ENCODE data around the gene CTIF.

The CTIF gene

DNA sequence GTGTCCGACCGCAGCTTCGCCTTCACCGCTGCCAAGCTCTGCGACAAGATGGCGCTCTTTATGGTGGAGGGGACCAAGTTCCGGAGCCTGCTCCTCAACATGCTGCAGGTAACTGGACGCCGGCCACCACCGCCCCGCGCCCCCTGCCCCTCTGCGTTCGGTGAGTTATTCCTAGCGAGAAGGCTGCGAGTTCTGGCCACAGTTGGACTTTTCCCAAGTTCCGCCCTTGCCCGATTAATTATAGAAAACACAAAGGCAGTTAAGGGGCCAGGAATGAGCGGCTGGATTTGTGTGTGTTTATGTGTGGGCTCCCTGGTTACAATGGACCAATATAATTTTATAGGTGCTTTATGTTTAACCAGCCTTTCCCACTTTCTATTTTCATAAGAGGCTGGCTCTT is 222.8 kb downstream of the CTIF start:
- no peak for DNase-seq

DNA sequence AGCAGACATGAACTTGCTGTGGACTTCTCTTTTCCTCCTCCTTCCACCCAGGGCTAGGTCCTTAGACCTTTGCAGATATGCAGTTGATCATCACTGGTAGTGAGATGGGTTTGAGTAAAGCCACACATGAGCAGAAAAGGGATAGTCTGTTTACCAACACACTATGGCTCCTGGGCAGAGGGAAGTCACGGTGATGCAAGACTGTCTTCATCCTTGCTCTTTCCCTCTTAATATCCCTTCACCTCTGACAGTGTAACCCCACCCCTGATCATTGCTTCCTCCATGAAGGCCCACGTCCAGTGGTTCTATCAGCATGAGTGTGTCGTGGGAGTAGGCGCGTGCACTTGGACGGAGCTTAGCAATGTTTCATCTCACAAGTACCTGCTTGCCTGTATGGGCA is 223.2 kb downstream of the CTIF start:
- DNase-seq, result no peak

DNA sequence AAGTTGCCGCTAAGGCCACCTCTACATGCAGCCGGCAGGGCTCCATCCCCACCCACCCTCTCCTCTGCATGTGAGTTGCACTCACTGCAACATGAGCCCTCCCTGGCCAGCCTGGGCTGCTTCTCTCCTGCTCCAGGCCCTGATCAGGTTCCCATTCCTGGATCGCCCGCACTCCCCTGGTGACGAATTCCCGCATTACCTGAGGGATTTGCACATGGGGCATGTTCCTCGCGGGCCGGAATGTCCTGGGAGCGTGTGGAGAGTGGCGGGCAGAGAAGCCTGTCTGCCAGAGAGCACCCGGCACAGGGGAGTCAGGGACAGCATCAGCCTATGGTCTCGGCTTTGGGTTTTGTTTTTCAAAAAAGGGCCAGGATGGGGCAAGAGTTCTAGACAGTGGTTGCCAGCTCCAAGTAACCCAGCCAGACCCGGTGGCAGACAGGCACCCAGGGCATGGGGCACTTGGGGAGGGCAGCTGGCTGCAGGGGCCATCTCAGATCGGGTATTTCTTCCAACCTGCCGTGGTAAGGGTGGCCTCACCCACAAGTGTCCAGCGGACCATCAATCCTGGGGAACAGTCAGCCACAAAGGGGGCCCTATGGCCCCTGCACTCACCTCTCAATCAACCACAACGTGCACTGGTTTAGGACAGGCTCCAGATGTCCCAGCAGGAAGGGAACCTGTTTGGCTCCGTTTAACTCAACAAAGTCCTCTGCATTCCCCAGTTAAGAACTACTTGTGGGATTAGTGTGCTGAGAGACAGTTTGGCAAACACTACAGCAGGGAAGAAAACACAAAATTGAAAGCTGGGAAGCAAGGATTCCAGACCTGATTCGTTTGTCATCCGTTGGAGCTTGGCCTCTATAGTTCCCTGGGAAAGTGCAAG is 224.2 kb downstream of the CTIF start:
- no peak for DNase-seq

DNA sequence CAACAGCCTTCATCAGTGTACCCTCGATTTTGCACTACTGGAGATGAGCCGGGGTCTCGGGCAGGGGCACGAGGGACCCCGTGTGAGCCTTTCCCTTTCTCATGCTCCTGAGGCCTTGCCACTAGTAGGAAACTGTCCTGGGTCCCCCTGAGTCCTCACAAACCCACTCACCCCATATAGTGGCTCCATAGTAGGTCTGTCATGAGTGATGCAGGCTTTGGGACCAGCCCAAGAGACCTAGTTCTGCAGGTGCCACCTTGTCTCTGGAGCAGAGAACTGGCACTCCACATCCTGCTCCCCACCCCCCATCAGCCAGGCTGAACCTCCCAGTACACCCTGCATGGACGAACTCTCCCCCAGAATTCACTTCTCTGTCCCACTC is 224.9 kb downstream of the CTIF start:
- DNase-seq, result no peak

DNA sequence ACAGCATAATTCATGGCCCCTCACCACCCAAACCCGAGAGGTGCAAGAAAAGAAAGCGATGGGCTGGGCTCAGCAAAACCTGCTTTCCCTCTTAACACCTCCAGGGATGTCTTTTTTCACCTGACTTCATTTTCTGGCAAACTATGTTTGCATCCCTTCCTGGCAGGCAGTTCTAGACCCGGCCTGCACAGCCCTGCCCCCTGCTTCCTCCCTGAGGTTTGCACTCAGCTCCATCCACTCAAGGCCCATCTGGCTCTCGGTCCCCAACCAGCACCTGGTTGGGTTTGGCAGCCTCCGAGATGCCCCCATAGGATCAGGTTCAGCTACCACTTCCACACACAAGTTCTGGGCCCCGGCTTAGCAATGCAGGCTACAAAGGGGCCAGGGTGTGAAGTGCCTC is 226.2 kb downstream of the CTIF start:
- no peak for DNase-seq

DNA sequence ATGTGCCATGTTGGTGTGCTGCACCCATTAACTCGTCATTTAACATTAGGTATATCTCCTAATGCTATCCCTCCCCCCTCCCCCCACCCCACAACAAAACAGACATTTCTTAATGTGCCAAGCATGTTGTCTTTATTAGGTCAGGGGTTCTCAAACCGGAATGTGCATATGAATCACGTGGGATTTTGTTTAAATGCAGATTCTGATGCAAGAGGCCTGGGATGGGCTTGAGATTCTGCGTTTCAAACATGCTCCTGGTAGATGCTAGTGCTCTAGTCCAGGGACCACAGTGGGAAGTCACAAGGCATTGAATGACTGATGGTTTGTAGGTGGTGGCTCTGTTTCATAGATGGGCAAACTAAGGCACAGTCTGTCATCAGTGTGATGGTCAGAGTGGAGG is 227.2 kb downstream of the CTIF start:
- no peak for DNase-seq

DNA sequence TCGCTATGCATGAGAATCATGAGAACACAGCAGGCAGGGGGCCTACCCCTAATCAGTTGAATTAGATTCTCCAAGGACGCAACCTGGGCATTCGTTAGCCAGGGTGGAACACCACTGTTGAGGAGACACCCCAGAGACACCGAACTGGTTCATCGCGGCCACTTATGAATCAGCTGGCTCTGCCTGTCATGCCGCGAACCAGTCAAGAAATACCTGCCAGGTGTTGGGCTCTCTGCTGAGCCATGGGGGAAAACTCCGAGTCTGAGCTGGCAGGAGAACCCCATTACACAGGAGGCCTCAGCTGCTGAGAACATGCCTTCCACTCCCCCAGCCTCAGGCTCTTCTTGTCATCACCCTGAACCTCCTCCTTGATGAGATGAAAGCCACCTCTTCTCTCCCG is 227.7 kb downstream of the CTIF start:
- DNase-seq, result no peak

DNA sequence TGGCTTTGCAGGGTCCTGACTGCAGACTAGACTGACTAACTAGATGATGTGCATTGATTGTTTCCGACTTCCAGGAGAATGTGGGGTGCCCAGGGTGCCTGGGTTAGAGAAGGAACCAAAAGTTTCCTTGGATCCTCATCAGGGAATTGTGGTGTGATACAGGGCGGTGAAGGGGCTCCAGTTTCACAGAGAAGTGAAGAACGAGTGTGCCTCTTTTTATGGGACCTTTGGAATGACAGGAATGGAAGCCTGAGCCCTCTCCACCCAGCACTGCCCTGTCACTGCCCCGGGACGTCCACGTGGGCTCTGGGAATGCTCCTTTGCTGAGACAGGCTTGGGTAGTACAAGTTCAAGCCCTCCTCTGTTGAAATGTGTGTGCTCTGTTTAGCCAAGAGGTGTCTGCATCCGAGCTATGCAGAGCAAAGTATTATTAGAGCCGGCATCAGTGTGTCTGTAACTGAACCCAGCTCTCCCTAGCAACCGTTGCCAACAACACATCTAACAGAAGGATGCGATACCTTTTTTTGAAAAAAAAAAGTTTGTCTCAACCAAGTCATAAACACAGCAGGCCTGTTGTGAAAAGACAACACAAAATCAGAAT is 228.4 kb downstream of the CTIF start:
- DNase-seq, result peak; percentile 14

DNA sequence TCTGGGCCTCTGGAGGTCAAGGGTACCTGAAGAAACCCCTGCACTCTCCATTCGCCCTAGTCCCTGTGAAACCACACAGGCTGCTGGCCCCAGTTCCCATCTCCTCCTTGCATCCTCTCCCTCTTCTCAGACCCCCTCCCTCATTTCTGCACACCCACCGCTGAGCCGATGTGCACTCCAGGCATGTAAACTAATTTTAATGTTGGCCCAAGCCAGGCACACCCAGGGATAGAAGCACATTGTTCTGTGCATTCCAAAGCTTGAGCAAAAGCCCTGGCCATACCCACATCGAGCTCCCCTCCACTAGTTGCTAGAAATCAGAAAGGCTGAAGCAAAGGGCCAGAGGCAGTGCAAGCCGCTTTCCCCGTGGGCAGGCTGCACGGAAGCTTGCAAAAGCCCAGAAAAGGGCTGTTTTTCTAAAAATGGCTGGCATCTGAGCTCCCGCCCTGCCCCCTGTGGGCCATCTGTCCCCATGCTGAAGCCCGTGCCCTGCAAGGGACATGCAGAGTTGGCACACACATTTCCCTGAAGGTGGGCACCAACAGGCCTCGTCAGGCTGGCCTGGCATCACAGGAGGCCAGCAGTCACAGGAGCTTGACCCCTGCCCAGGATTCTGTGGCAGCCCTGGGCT is 230.3 kb downstream of the CTIF start:
- peak; percentile 10 for DNase-seq

DNA sequence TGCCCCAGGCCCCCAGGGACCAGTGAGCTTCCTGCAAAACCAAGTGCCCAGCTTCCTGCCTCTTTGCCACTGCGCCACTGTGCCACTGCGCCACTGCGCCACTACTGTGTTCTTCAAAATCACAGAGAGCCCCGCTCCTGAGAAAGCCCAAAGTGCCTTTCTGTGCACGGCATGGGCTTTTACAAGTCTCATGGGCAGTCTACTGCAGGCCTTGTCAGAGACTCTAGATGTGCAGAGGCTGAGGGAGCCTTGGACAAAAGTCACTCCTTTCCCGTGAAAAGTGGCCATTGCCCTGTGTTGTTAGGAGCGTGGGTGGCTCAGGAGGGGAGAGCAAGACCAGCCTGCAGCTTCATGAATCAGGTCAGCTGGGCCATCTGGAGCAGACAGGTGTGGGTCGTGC is 231.4 kb downstream of the CTIF start:
- DNase-seq, result no peak

DNA sequence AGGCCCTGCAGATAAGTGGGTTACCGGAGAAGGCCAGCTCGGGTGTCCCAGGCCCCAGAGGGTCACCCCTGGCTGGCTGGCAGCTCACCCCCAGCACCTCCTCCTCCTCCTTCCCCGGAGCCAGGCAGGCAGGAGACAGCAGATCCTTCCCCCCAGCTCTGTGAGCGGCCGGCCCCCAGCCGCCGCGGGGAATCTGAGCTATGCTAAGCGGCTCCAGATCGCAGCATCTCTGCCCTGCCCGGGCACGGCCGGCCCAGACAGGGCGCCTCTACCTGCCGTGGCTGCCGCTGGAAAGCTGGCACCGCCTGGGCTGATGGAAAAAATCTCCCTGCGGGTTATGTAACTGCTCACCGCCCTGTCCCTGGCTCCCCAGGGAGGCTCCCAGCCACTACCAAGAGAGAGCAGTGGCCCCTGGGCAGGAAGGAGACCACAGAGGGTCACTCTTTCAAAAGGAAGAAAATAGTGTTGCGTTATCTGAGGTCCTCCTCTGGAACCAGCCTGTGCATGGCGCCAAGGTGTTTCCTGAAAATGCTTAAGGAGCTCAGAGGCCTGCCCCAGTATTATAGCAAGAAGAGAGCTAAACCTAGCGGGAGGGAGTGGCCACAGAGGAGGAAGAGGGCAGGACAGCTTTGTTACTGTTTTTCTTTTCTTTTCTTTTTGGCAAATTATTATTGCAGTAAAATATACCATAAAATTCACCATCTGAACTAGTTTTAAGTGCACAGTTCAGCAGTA is 233.0 kb downstream of the CTIF start:
- DNase-seq, result no peak

DNA sequence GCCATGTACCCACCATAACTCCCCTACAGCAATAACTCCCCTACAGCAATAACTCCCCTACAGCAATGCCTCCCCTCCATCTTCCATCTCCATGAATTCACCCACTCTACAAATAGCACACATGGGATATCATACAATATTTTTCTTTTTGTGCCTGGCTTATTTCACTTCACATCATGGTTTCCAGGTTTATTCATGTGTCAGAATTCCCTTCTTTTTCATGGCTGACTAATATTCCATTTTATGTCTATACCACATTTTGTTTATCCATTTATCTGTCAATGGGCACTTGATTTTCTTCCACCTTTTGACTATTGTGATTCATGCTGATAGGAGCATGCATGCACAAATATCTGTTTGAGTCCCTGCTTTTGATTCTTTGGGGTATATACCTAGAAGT is 233.6 kb downstream of the CTIF start:
- no peak for DNase-seq

DNA sequence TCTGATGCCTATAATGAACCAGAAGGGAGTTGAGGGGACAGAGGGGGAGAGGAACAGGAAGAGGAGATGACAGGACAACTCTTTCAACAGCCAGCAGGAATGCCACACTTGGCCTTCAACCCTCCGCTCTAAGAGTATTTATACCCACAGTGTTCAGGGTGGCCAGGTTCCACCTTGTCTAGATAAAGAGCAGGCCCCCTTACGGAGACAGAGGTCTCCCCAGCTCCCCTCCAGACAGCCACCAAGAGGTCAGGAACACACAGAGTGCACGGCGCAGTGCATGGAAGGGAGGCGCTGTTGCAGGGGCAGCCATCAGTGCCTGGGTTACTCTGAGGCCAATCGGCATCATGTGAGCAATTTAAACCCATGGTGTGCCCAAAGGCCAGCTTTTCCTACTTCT is 235.0 kb downstream of the CTIF start:
- DNase-seq, result no peak

DNA sequence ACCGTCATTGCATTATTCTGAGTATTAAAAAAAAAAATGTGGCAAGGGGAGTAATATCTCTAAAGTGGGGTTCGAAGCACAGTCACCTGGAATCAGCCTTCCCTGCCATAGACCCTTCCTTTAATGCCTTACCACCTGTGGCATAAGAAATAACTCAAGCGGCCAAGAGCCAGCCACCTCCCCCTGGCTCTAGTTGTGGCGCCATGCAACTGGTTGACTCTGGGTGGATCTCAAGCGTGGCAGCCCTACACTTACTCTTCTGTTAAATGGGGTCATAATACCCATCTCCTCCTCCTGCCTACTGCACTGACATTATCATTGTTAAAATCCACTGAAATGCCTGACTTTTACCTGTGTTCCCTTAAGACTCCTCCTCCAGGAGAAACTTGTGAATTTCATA is 236.1 kb downstream of the CTIF start:
- DNase-seq, result no peak

DNA sequence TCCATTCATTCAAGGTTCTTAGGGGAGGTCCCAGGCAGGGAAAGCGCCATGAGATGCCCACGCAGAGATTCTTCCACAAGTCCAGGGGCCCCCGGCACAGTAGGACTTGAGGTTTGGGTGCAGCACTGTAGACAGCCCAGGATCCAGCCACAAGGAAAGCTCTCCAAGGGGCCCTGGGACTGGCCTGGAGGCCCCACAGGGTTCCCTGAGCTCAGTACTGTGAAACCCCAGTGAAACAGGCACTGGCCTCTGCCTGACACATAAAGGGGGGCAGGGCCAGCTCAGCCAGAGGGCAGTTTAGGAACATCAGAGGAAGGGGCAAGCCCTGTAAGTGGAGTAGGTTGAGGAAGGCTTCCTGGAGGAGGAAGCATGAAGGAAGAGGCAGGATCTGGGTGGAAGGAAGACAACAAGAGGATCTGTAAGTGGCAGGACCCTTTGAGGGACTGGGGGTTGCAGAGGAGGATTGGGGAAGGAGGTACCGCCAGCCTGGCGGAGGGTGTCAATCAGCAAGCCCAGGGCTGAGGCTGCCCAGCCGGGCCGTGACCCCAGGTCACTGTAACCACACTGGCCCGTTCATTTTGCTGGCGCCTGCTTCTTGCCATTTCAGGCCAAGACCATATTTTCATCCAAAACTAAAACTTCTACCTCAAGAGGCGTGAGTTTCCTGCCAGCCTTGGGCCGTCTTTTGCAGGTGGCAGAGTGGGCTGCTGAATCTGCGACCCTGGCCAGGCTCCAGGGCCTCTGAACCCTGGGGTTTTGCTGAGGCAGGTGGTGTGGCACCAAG is 236.7 kb downstream of the CTIF start:
- DNase-seq, result no peak

DNA sequence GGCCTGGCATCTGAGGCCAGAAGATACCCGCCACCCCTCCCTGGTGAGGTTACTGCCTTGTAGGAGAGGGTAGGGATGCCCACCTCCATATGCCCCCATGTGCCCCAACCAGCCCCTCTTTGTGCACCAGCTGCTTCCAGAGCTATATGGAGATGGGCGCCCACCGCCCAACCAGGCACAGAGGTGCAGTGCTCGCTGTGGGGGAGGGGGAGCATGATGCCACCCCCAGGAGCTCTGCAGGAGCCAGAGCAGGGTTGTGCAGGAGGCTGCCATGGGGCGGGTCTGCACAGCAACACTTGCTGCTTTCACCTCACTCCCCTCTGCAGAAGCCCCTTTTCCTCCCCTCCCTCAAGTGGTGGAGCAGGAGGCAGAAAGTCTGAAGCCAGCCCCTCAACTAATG is 237.3 kb downstream of the CTIF start:
- DNase-seq, result no peak

DNA sequence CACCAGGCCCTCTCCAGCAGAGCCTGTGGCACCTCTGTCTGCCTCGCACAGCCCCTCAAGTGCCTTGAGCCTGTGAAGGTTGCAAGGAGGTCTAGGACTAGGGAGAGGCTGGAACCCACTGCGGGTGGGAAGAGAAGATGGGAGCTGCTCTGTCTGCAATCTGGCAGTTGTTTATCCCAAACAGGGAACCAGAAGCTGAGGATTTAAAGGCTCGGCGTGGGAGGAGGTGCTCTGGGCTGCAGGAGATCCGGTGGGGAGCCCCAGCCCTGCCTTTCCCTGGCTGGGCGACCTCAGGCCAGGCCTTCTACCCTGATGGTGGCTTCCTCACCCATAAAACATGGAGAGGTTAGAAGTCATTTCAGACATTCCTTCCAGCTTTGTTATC is 237.8 kb downstream of the CTIF start:
- DNase-seq, result no peak

DNA sequence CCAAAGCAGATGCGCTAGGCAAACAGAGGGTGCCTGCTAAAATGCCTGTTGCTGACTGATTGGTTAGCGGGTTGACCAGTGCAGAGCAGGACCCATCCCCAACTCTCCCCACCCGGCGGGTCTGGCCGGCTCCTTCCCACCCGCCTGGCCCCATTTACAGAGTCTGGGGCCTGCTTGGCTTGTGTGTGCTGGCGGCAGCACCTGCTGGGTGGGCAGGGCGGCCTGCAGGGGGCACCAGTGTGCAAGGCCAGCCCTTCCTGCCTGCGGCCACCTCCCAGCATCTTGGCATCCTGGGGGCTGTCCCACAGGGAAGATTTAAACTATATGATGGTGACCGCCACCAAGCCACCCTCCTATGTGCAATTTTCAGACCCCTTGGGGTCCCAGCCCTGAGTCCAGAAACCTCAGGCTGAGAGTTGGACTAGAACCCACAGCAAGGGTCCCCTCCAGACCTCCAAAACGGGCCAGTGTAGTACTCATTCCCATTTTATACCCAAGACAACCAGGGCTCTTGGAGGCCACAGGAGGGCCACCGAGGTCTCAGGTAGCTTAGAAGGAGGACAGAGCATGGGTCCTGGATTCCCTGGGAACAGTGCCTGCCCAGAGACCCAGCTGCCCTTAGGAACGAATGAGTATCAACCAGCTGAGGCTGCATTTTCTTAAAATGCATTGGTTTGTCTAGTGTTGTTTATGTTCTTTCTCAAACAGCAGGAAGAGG is 238.4 kb downstream of the CTIF start:
- DNase-seq, result peak; percentile 69

DNA sequence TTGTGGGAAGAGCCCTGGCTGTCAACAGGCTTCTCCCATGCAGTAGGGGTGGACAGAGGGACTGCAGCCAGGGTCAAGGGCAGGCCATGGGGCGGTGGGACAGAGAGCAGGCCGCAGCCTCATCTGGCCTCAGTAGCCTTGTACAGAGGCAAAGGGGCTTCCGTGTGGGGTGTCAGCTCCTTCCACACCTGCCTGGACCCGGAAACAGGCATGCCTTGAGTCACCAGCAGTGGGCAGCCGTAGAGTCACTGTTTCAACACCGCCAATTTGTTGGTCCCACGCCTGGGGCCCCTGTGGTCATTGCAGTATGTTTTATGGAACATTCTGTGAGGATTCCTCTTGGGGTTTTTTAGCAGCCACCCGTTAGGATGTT is 238.9 kb downstream of the CTIF start:
- no peak for DNase-seq

DNA sequence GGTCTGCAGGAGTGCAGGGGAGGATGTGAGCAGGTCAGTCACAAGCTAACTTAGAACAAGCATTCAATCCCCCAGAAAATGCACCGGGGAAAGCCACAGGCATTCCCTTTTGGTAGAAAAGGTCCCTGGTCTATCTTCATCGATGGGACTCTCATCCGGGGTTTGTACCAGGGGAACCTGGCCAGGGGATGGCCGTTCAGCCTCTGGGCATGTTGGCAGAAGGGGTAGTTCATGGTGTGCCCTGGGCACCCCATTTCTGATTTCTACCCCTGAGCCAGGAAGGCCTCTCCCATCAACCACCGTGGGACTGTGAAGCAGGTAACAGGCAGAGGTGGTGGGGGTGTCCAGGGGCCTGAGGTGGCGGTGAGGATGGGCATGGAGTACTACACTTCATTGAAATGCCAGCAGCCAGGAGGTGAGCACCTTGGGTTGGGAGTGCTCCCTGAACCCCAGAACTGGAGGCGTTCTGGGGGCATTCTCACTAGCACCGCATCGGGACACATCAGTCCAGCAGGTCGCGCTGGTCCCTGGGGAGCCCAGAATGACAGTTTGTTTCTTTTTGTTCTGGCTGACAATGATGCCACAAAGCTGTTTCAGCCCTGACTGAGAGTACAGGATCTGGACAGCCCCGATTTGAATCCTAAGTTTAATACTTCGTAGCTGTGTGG is 239.6 kb downstream of the CTIF start:
- no peak for DNase-seq

DNA sequence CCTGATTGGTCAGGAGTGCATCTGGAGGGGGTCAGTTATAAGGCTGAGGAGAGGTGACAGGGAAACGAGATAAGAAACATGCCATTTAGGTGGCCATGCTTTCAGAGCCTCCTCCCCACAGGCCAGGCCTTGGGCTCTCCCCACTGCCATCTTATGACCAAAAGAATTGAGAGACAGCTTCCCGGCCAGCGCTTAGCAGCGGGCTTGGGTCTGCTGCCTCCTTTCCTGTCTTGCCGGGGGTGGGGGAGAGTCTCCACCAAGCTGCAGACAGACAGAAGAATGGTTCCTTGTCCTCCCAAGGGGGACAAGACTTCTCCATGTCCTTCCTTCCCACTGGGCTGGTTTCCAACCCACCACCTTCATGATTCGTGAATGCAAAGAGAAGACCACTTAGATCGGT is 240.6 kb downstream of the CTIF start:
- no peak for DNase-seq
